ENCODE data around the gene TAMM41.

DNA sequence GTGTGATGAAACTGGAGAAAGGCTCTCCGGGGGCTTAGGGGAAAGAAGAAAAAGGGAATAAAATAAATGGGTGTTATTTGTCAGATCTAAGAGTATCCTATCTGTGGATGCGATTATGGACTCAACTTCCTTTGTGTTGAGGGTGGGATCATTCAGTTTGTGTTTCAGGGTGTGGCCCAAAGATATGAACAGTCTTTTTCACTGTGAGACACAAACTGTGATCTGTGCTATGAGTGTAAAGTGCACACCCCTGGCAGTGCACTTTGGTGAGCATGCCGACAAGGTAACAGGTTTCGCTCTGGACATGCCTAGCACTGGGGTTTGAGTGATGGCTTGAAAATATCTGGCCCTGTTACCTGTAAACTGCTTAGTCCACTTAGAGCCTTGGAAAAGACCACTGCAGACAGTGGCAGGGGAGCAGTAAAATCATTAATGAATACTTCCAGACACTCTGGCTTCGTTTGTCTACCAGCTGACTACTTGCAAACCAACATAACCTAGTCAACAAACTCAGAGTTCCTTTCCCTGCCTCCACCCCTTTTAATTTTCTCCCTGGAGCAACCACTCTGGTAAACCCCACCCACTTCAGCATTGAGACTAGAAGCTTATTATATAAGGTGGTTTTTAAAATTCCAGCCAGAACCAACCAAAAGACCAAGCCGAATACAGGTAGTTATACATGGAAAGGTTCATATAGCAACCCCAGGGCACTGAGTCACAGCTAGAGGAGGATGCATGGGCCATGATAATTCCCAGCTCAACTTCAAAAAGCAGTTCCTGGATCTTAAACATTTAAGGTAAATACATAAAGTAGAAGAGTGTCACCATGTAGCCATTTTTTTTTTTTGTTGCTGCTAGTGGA, 55.1 kb downstream of the TAMM41 start:
- no peak for TF ChIP-seq SUZ12 (IDR thresholded peaks at IDR 0.05; ENCODE audit: extremely low read depth, insufficient read depth, insufficient read length)
- no peak for TF ChIP-seq ZNF274 (IDR thresholded peaks at IDR 0.05; ENCODE audit: low read depth, low read length)
